Mesendoderm (in vitro differentiated cells): Measurements from ENCODE around the gene TMOD2.

Source experiments
- DNase-seq: peaks from one replicate; pipeline ENCODE4 v3.0.0; 2013
- H2AK5ac ChIP-seq: 2 replicates; pipeline ENCODE4 v1.6.1; 2013; ENCODE audit warnings: low read length, inconsistent platforms
- H2BK120ac ChIP-seq: 2 replicates; pipeline ENCODE4 v1.6.1; 2013; ENCODE audit warnings: low read depth, mild to moderate bottlenecking, low read length, moderate library complexity, mixed read lengths
- H2BK15ac ChIP-seq: replicated peaks from 2 replicates; pipeline ENCODE4 v1.6.1; 2013; ENCODE audit warnings: low read depth, mild to moderate bottlenecking, moderate library complexity
- H2BK5ac ChIP-seq: 2 replicates; pipeline ENCODE4 v1.6.1; 2013; ENCODE audit warnings: low read length, inconsistent platforms
- H3K18ac ChIP-seq: 2 replicates; pipeline ENCODE4 v1.6.1; 2013; ENCODE audit warnings: mild to moderate bottlenecking, low read length, mixed read lengths
- H3K23ac ChIP-seq: one replicate; pipeline ENCODE4 v1.6.1; 2013; ENCODE audit warnings: low read length
- H3K27ac ChIP-seq: 2 replicates; pipeline ENCODE4 v1.5.1; 2013; ENCODE audit warnings: low read depth, mild to moderate bottlenecking, inconsistent platforms, low read length, moderate library complexity
- H3K27me3 ChIP-seq: 2 replicates; pipeline ENCODE4 v1.6.1; 2013; ENCODE audit warnings: low read length, control low read depth, mild to moderate bottlenecking, inconsistent platforms; ENCODE audit not compliant: insufficient read depth, poor library complexity
- H3K36me3 ChIP-seq: 2 replicates; pipeline ENCODE4 v1.6.1; 2013; ENCODE audit warnings: low read length, inconsistent platforms; ENCODE audit not compliant: control insufficient read depth, insufficient read depth
- H3K4ac ChIP-seq: one replicate; pipeline ENCODE4 v1.6.1; 2013; ENCODE audit warnings: low read depth, mild to moderate bottlenecking, low read length, moderate library complexity
- H3K4me1 ChIP-seq: 2 replicates; pipeline ENCODE4 v1.6.1; 2013; ENCODE audit warnings: low read depth, low read length, inconsistent platforms; ENCODE audit not compliant: control insufficient read depth
- H3K4me2 ChIP-seq: 2 replicates; pipeline ENCODE4 v1.6.1; 2013; ENCODE audit warnings: low read length
- H3K4me3 ChIP-seq: 2 replicates; pipeline ENCODE4 v1.5.1; 2013; ENCODE audit warnings: mild to moderate bottlenecking, low read length
- H3K56ac ChIP-seq: one replicate; pipeline ENCODE4 v1.6.1; 2013; ENCODE audit warnings: low read length
- H3K79me1 ChIP-seq: 2 replicates; pipeline ENCODE4 v1.6.1; 2013; ENCODE audit warnings: low read length, inconsistent platforms
- H3K79me2 ChIP-seq: 2 replicates; pipeline ENCODE4 v1.6.1; 2013; ENCODE audit warnings: mild to moderate bottlenecking, low read length; ENCODE audit not compliant: control insufficient read depth, insufficient read depth
- H3K9ac ChIP-seq: 2 replicates; pipeline ENCODE4 v1.6.1; 2013; ENCODE audit warnings: low read length, inconsistent platforms
- H4K5ac ChIP-seq: one replicate; pipeline ENCODE4 v1.6.1; 2013; ENCODE audit warnings: low read length
- H4K8ac ChIP-seq: one replicate; pipeline ENCODE4 v1.6.1; 2013; ENCODE audit warnings: low read depth, mild to moderate bottlenecking, control low read depth, low read length, moderate library complexity
- WGBS: extraction: QIAGEN DNeasy Blood & Tissue Kit; methylation state at CpG from one replicate; pipeline ENCODE4 v1.1.7; 2013; ENCODE audit warnings: low lambda C conversion rate, missing lambda C conversion rate; ENCODE audit not compliant: insufficient coverage; ENCODE audit errors: extremely low coverage; 5-methylcytosine and 5-hydroxymethylcytosine counted together

The TMOD2 gene

GRCh38 chr15:51814606-51815005 is 63.2 kb downstream of the TMOD2 start:
- Histone ChIP-seq H4K5ac (no peak overlapping the region), H3K9ac (no peak overlapping the region), H2BK120ac (no peak overlapping the region), H2BK5ac (no peak overlapping the region), H3K27ac (no peak overlapping the region), H3K79me1 (no peaks in the 10 kb centered on the region), H4K8ac (no peak overlapping the region), H3K56ac (no peak overlapping the region), H3K4me3 (no peak overlapping the region), H3K4me1 (no peaks in the 10 kb centered on the region), H2BK15ac (no peak overlapping the region), H3K23ac (no peak overlapping the region), H3K18ac (no peak overlapping the region), H2AK5ac (no peak overlapping the region), H3K27me3 (no peaks in the 10 kb centered on the region), H3K4ac (no peak overlapping the region), H3K79me2 (no peaks in the 10 kb centered on the region), H3K4me2 (no peak overlapping the region), H3K36me3 (no peaks in the 10 kb centered on the region)
- no peak for DNase-seq
- no CpG with 5 or more reads among the region's 3 CpGs for WGBS

GRCh38 chr15:51816611-51817010 is 65.2 kb downstream of the TMOD2 start:
- no peak overlapping the region for H3K18ac ChIP-seq
- no peaks in the 10 kb centered on the region for H3K79me1 ChIP-seq
- H4K8ac ChIP-seq, result no peak overlapping the region
- no peak overlapping the region for H3K9ac ChIP-seq
- no peaks in the 10 kb centered on the region for H3K36me3 ChIP-seq
- no peak for DNase-seq
- no peak overlapping the region for H3K27ac ChIP-seq
- no peak overlapping the region for H4K5ac ChIP-seq
- H3K4ac ChIP-seq, result no peak overlapping the region
- no peaks in the 10 kb centered on the region for H3K79me2 ChIP-seq
- H2BK120ac ChIP-seq, result no peak overlapping the region
- H3K56ac ChIP-seq, result no peak overlapping the region
- no peaks in the 10 kb centered on the region for H3K27me3 ChIP-seq
- H2BK15ac ChIP-seq, result no peak overlapping the region
- H3K4me1 ChIP-seq, result no peaks in the 10 kb centered on the region
- no peak overlapping the region for H2AK5ac ChIP-seq
- no peak overlapping the region for H3K23ac ChIP-seq
- H3K4me3 ChIP-seq, result no peak overlapping the region
- no peak overlapping the region for H2BK5ac ChIP-seq
- H3K4me2 ChIP-seq, result no peak overlapping the region

- Histone ChIP-seq H2BK120ac (no peak overlapping the region), H3K4ac (no peak overlapping the region), H3K4me2 (no peak overlapping the region), H3K56ac (no peak overlapping the region), H4K5ac (no peak overlapping the region), H2BK15ac (no peak overlapping the region), H2AK5ac (no peak overlapping the region), H3K23ac (no peak overlapping the region), H3K79me1 (no peaks in the 10 kb centered on the region), H2BK5ac (no peak overlapping the region), H3K4me1 (no peaks in the 10 kb centered on the region), H3K4me3 (no peak overlapping the region), H3K79me2 (no peaks in the 10 kb centered on the region), H3K9ac (no peak overlapping the region), H3K27ac (no peak overlapping the region), H3K36me3 (no peaks in the 10 kb centered on the region), H3K18ac (no peak overlapping the region), H4K8ac (no peak overlapping the region), H3K27me3 (no peaks in the 10 kb centered on the region)
- DNase-seq, result no peak
- WGBS, result no CpG with 5 or more reads among the region's 3 CpGs
These were observed 66.8 kb downstream of the TMOD2 start for GRCh38 chr15:51818150-51818549.

- Histone ChIP-seq H2AK5ac (no peak overlapping the region), H3K56ac (no peak overlapping the region), H2BK120ac (no peak overlapping the region), H3K4ac (no peak overlapping the region), H3K79me2 (peaks cover 6% of the 10 kb centered on the region), H3K23ac (no peak overlapping the region), H3K9ac (no peak overlapping the region), H3K79me1 (no peaks in the 10 kb centered on the region), H3K27ac (no peak overlapping the region), H3K36me3 (no peaks in the 10 kb centered on the region), H3K4me2 (no peak overlapping the region), H2BK5ac (no peak overlapping the region), H3K4me1 (no peaks in the 10 kb centered on the region), H3K18ac (no peak overlapping the region), H2BK15ac (no peak overlapping the region), H4K8ac (no peak overlapping the region), H4K5ac (no peak overlapping the region), H3K4me3 (no peak overlapping the region), H3K27me3 (no peaks in the 10 kb centered on the region)
- no CpG with 5 or more reads among the region's 3 CpGs for WGBS
- no peak for DNase-seq
These were observed 74.3 kb downstream of the TMOD2 start for GRCh38 chr15:51825698-51826097.

GRCh38 chr15:51828621-51829375 is 77.4 kb downstream of the TMOD2 start:
- Histone ChIP-seq H3K4ac (no peak overlapping the region), H2AK5ac (no peak overlapping the region), H3K79me1 (peaks cover 2% of the 10 kb centered on the region), H4K8ac (no peak overlapping the region), H3K9ac (no peak overlapping the region), H3K4me3 (no peak overlapping the region), H3K4me1 (no peaks in the 10 kb centered on the region), H3K79me2 (peaks cover 24% of the 10 kb centered on the region), H2BK120ac (no peak overlapping the region), H3K18ac (no peak overlapping the region), H2BK15ac (no peak overlapping the region), H2BK5ac (no peak overlapping the region), H3K27ac (no peak overlapping the region), H3K36me3 (no peaks in the 10 kb centered on the region), H3K56ac (no peak overlapping the region), H4K5ac (no peak overlapping the region), H3K4me2 (no peak overlapping the region), H3K27me3 (no peaks in the 10 kb centered on the region), H3K23ac (no peak overlapping the region)
- WGBS, result no CpG with 5 or more reads among the region's 9 CpGs
- DNase-seq, result no peak
